COR-L47 (cell line): Measurements from ENCODE around the gene HIGD2A.
A peak's percentile ranks its signal among the peaks of the same experiment; 100 is the strongest.

Experiments
- DNase-seq: peaks from one replicate; lab custom pipeline; 2025; lab: John Stamatoyannopoulos, UW

The HIGD2A gene, protein sequence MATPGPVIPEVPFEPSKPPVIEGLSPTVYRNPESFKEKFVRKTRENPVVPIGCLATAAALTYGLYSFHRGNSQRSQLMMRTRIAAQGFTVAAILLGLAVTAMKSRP

DNA sequence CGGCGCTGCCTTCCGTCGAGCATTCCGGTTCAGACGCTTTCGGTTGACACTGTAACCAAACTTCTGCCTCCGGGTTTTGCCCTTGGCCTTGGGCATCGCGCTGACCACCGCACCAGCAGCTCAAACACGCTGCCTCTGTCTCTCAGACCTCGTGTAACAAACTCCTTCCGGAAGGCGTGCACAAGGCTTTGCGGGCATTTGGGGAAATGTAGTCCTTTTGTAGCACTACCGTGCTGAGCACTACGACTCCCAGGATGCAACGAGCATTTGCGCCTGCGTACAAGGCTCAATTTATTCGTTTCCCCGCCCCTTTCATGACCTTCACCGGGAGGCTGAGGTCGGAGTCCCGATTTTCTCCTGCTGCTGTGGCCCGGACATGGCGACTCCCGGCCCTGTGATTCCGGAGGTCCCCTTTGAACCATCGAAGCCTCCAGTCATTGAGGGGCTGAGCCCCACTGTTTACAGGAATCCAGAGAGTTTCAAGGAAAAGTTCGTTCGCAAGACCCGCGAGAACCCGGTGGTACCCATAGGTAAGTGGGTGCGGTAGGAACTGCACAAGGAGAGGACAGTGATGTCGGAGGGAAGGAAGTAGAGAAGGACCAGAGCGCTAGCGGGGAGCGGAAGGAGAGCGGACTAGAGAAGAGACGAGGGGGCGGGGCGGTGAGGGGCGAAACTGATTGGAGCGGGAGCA, at the start of gene HIGD2A, which contains the start of gene NOP16:
Gene HIGD2A, plus strand, starts transcription at position 308 of the 691 bp plus-strand sequence. Its CDS starts 69 bp downstream, at position 377.
Gene NOP16, minus strand, starts transcription at position 155 of the 691 bp plus-strand sequence. Its CDS starts 59 bp downstream, at position 96.
- peak; percentile 98 for DNase-seq

DNA sequence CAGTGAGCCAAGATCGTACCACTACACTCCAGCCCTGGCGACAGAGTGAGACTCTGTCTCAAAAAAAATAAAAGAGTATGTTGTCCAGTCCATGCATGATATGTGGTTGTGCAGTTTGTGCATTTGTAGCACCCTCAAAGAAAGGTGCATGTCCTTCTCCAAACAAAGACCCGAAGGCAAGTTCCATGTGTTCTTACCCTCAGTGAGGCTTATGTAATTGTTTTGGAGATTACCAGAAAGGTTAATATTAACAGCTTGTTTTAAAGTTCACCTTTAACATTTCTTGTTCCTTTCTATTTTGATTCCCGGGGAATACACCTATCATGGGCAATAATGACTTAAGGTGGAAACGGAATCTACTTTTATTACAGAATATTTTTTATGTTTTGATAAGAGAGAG, 49.2 kb upstream of the HIGD2A start:
- DNase-seq: no peak

DNA sequence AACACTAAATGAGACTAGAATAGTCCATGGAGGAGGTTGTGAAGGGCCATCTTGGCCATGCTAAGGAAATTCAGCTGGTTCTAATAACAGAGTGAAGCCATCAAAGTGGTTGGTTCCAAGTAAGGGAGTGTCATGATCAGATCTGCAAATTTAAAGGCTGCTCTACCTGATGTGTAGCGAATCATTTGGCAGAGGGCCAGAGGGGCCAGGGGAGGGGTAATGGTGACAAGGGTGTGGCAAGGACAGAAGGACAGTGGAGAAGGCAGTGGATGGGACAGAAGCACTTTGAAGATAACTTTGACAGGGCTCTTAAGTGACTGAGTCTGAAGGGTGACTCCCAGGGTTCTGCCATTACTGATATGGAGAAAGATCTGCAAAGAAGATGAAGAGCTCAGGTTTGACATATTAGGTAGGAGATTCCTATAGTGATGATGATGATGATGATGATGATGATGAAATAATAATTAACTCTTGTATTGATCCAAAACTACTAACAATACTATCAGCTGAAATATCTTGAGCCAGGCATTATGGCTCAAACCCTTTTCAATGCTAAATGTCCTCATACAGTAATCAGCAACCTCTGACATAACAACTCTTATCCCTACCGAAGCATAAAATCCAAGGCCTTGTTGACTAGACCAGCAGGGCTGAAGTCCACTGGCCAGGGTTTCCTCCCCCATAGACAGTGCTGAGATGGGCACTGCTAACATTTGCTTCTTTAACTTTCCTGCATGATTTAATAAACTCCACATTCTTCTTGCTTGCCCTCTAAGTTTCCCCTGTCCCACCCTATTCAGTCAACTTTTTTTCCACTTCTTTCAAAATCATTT, 47.0 kb upstream of the HIGD2A start:
- no peak for DNase-seq

DNA sequence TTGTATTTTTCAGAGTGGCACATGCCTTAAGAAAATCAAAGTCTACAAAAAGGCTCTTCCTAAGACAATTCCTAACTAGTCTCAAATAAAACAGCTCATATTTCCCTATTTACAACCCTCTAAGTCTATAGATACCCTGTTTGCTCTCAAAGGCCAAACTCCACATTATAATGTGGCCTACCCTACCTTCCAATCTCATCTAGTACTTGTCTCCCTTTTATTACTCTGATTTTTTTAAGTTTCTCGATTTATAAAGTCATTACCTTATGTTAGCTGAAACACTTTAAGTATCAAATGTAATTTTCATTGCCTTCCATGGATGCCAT, 46.4 kb upstream of the HIGD2A start:
- no peak for DNase-seq

DNA sequence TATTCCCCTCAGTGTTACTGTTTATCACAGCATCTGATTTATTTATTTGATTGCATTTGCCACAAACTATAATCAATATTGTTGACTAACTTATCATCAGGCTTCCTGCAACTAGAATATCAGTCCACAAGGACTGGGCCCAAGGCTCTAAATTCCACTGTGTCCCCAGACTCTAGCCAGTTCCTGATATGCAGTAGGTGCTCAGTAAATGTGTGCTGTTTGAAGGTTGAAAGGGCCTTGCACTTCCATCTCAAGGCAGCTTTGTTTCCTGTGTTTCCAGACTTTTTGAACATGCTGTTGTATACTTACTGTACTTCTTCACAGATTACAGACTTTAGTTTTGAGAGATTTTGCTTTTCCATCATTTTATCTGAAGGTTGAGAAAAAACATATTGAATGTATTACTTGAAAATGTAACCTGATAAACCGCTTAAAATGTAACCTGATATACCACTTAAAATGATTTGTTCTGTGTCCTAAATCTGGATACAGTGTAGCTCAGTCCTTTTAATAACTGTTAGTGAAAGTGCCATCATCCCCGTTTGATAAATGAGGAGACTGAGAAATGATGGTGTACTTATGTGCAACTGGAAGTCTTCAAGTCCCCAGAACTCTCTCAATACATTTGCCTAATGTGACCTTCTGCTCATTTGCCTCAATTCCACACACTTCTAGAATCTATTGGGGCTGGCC, 45.6 kb upstream of the HIGD2A start:
- DNase-seq: no peak

DNA sequence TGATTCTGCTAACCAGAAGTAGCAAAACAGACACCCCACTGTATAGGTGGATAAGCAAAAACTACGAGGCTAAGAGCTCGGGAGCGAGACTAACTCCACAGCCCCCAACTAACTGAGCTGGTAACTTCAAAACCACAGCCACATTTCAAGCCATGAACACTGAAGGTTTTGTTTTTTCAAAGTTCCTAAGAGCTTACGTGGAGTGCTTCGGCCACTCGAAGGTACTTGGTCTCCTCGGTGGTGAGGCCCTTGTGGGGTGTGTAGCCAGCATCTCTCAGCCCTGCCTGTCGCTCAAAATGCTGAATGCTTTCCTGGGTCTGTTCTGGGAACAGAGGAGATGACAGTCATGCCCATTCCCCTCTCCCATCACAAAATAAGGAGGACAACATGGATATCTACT, 38.1 kb upstream of the HIGD2A start:
- no peak for DNase-seq

DNA sequence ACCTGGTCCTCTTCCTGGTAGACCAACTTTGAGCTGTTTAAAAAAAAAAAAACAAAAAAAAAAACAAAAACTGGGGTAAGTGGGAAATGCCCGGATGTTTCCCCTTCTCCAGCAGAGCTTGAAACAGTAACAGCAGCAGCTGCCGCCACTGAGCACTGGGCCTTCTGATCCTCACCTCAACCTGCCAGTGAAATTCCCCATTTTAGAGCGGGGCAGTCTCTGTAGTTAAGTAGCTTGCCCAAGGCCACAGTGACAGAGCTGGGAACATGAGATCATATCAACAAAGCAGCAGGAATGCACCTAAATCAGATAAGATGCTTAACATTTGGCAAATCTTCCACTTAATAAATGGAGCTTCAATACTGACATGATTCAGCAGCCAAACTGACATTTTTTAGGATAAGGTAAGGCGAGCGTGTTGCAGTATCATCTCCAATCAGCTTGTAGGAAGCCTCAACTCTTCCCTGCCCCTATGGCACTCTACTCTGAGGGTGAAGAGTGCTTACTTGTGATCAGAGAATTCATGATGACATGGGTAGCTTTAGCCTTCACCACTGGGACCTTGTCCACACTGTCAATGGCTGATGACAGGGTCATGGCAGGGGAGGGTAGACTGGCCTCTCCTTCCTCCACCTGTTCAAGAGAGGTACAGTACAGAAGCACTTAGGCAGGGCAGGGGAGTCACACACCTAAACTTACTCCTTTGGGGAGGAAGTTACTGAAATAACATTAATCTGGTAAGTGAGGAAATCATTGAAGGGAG, 36.3 kb upstream of the HIGD2A start:
- no peak for DNase-seq

DNA sequence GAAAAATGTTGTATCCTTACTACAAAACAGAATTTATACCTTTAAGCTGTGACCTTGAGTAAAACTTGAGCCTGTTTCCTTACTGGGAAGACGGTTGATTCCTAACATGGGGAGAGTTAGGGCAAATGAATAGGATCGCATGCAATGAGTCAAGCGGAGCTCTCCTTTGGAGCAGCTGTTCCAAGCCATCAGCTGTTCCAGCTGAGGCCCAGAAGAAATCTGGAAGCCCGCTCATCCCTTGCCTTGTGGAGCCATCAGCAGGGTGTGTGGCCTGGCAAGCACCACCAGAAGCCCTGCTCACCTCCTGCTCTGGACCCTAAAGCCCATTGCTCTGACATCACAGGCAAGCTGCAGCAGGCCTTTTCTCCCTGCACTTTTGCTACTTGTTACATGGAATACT, 35.0 kb upstream of the HIGD2A start:
- DNase-seq: no peak

DNA sequence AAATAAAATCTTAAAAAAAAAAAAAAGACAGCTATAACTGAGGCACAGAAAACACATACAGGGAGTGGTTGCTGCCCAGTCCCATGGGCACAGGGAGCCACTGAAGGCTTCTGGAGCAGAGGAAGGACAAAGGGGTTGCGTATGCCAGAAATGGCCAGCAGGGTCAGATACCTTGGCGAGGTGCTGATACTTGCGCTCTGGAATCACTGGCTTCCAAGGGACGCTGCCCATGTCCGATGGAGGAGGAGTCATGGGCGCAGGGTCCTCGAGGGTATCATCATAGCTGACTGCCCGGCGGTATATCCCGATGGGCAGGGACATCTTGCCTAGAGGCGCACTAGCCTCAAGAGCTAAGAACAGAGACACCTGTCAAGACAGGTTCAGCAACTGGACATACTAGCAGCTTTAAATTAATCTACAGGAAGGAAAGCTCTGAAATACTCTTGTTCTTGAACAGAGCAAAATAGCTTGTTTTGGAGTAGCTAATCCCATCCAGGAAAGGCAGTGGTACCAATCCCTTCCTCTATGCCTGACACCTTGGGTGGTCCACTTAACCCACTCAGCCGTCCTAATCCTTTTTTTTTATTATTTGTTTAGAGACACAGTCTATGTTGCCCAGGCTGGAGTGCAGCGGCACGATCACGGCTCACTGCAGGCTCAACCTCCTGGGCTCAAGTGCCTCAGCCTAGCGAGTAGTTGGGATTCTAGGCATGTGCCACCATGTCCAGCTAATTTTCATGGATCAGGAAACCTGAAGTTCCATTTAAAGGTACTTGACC, 33.0 kb upstream of the HIGD2A start:
- DNase-seq: no peak

DNA sequence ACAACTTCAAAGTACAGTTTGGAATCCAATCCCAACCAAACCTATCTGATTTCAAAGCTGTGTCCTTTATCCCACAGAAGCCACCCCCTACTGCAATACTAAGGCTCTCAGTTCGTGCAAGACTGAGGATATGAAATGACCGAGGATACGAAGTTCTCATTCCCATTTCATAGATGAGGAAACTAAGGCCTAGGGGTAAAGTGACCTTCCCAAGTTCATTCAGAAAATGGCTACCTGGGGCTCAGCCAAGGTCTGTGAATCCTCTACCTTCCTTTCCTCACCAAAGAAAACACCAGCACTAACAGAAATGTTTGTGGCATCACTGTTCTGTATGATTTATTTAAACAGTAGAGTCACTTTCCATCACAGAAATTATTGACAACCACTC, 32.4 kb upstream of the HIGD2A start:
- DNase-seq: no peak

DNA sequence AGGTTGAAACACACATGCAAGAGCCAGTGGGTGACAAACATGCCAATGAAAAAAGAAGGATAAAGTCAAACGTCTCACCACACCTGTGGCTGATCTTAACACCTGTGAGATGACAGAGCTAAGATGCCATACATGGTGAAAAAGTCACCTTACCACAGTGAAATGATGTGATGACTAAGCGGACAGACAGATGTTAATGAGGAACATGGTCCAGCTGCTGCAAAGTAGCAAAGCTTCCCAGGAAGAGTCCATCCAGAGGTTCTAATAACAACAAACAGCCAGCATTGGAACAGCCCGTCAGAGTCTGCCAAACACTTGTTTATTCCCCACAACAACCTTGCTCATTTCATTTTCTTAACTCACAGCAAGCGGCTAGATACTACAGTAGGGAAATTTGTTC, 28.9 kb upstream of the HIGD2A start:
- DNase-seq: no peak

DNA sequence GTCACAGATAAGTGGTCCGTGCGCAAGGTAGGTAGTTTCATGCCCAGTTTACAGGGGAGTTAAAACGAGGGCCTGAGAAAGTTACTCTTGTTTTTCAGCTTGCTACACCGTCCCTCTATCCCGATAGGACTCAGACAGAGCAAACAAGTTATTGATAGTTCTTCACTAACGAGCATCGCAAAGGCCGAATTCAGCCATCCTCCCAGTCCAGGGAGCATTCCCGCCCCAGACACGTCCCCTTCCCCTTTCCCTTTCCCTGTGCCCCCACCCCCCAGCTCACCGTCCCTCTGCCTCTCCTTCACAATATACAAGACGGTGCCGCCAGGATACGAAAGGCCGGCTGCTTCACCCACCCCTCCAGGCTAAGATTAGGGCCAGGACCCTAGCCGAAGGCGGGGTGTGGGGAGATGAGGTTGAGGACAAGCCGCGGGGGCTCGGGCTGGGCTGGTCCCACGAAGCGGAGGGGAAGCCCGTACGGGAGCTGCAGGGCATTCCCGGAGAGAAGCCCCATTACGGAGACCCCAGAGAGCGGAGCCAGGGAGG, 27.6 kb upstream of the HIGD2A start:
- no peak for DNase-seq

DNA sequence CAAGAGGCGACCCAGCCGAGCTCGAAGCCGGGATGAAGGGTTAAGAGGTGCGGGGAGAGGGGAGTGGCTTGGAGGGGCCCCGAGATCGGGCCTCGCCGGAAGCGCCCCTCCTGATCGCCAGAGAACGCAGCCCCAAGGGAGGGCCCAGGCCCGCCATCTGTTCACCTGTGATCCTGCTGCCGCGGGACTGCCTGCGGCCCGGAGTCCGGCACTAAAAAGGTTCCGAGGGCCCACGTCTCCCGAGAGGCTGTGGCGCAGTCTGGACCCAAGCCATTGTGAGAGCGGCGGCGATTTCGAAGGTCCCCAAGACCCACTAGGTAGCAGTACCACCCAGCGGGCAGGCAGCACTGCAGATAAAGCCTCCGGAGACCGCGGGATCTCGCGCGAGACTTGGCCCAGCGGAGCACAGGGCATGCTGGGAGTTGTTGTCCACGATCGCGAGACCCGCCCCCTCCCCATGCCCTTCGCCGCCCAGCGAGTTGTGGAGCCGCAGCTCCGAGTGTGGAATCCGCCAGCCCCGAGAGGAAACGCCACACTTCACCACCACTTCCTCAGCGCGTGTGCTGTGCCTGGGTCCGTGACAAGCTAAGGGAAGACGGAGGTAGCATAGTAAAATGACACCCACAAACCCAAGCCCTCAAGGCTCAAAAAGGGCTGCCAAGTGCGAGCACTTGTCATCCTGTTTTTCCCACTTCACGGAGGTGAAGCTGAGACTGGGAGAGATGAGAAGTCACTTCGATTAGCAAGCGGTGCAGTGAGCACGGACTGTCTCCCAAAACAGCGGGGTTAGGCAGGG, 26.9 kb upstream of the HIGD2A start, which contains the start of gene KIAA1191:
Gene KIAA1191, minus strand, starts transcription at position 328 of the 796 bp plus-strand sequence. CDS start 2,256 bp downstream, outside the sequence.
- peak; percentile 88 for DNase-seq

DNA sequence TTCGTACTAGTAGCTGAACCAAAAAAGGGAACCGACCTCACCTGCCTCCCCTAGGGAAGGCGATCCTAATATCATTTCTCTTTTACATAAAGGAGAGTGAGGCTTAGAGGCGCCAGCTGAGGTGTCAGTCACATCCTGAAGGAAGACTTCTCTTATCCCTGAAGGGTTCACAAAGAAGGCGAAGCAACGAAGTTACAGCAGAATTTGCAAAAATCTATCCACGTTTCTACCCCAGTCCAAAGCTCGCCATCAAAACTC, 26.4 kb upstream of the HIGD2A start:
- no peak for DNase-seq

DNA sequence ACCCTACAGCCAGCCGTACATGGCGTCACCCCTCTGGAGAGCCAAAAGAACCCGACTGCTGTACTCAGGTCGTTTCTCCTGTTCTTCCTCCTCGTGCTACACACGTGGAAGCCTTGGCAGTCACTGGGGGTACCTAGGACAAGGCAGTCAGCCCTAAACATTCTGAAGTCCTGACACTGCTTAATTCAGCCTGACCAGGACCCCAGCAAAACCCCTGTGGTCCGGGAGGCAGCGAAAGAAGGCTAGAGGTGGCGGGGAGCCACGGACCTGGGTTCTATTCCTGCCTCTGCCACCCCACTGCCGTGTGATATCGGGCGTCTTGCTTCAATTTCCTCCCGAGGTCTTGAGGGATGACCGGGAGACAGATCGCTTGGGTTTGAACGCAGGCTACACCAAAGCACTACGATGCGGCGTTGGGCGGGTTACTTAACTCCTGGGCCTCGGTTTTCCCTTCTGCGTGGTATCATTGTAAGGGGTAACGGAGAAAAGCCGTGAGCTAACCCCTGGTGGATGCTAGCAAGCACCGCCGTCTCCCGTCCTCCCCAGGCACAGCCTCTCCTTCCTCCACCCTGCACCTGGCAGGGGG, 23.7 kb upstream of the HIGD2A start:
- DNase-seq: no peak

DNA sequence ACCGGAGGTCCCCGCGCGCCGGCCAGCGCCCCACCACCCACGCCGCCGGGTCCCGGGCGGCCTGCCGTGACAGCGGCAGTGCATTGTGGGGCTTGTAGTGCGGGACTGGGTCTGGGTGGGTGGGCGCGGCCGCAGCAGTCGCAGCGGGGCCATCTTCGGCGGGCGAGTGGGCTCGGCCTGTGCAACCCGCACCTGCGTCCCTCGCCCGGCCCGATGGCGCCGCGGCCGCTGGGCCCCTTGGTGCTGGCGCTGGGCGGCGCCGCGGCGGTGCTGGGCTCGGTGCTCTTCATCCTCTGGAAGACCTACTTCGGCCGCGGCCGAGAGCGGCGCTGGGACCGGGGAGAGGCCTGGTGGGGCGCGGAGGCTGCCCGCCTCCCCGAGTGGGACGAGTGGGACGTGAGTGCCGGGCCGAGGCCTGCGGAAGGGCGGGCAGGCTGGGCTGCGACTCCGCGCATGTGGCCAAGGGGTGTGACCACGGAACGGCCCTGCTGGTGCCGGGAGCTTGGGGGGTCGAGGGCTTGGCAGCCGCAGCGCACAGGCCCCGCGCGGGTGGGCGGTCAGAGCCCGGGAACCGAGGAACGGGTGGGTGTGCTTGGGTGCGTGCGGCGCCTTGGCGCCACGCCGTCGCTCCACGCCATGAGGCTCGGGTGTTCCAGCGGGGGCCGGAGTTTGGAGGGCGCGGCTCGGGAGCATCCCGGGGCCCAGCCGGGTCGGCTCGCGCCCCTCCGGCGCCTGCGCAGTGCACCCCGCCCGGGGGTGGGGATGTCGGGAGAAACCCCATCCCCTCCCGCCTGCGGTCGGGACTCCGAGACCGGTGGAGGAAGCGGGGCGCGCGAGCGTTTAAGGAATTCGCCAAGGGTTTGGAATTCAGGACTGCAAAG, 23.0 kb upstream of the HIGD2A start, which contains the start of gene ARL10:
Gene ARL10, plus strand, starts transcription at position 137 of the 881 bp plus-strand sequence. Its CDS starts 77 bp downstream, at position 214.
- DNase-seq: peak; percentile 9

DNA sequence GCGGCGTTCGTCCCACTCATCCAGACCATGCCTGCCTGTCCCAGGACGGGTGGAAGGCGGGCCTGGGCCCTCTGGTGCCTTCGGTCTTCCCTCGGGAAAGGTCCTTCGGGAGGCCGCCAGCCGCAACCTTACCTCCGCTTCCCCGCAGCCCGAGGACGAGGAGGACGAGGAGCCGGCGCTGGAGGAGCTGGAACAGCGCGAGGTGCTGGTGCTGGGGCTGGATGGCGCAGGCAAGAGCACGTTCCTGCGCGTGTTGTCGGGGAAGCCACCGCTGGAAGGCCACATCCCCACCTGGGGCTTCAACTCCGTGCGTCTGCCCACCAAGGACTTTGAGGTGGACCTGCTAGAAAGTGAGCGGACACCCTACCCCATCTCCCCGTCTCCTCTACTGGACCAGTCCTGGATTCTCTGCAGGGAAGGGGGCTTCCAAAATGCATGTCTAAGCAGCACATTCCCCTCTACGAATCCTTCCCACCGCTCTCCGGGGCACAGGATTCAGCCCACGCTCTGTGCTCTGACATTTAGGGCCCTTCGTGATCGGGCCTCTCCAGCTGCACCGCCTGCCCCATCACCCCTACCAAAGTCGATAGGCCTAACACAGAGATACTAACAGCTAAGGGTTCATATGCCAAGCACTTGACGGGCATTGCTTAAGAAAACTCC, 22.2 kb upstream of the HIGD2A start:
- DNase-seq: no peak

DNA sequence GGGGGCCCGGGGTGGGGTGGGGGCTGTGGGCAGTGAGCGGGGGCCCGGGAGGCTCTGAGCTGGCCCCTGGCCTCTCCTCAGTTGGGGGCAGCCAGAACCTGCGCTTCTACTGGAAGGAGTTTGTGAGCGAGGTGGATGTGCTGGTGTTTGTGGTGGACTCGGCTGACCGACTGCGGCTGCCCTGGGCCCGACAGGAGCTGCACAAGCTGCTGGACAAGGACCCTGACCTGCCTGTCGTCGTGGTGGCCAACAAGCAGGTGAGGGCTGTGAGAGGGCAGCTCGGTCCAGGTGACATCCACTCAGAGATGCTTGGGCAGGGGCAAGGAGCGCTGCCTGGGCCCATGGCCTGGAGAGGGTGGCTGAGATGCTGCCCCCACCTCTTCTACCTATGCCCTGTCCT, 19.8 kb upstream of the HIGD2A start:
- no peak for DNase-seq
